Left lung (tissue), 10 donors: ENCODE results near the gene EEF1E1. TPM values are rescaled to one million over a fixed set of nuclear protein-coding genes. Genes with fewer than 3 reads are reported as not detected.

Experiments
- ATAC-seq: fragments of 200-7000 bp; cut with Tn5 transposase; one replicate; pipeline ENCODE4 v1.9.1; 2020; ENCODE audit warnings: moderate library complexity
- DNase-seq, 4 donors: peaks; one replicate each; pipeline ENCODE4 v3.0.0-alpha.2; 2013 to 2020
- H3K27ac ChIP-seq, 2 donors: fragments of 200-600 bp; sonication (generic) in 1 of 2; one replicate each; pipeline versions ENCODE4 v1.5.0 to v1.8.0; 2020 to 2021
- H3K27me3 ChIP-seq, 2 donors: fragments of 200-600 bp; sonication (generic) in 1 of 2; one replicate each; pipeline versions ENCODE4 v1.5.0 to v1.8.0; 2020 to 2021
- H3K36me3 ChIP-seq, 2 donors: fragments of 200-600 bp; sonication (generic) in 1 of 2; one replicate each; pipeline versions ENCODE4 v1.5.0 to v1.8.0; 2020 to 2021
- H3K4me1 ChIP-seq, 2 donors: fragments of 200-600 bp; one replicate each; pipeline ENCODE4 v1.8.0; 2021
- H3K4me3 ChIP-seq, 2 donors: fragments of 200-600 bp; sonication (generic) in 1 of 2; one replicate each; pipeline versions ENCODE4 v1.5.0 to v1.8.0; 2020 to 2021; ENCODE audit warnings: mild to moderate bottlenecking in 1 of 2
- H3K9me3 ChIP-seq, 2 donors: fragments of 200-600 bp; sonication (generic) in 1 of 2; one replicate each; pipeline versions ENCODE4 v1.5.0 to v1.8.0; 2020 to 2021
- CTCF ChIP-seq, 2 donors: fragments of 200-600 bp; sonication (generic) in 1 of 2; IDR thresholded peaks; one replicate each; pipeline versions ENCODE4 v1.5.0 to v1.8.0; 2021; ENCODE audit warnings: antibody characterized with exemption in 2 of 2
- intact Hi-C, 2 donors: fragments of 100-400 bp; cut with DNase I; formaldehyde crosslinking; loops; one replicate each; pipeline versions ENCODE4 v1.11.2 to v1.14.2; 2022
- polyA plus RNA-seq, 6 donors: library from polyadenylated mRNA; unstranded; fragments of 120-200 nt; gene quantifications; one replicate each; pipeline ENCODE4 v1.2.1, GENCODE V29; 2013; ENCODE audit not compliant: insufficient read length in 6 of 6
- total RNA-seq, 2 donors: library from RNA; stranded (reverse); fragmentation: NEBNext Ultra II Directional; extraction: Animal tissue kit (Norgen Biotek cat#: 25700); gene quantifications; one replicate each; pipeline ENCODE4 v1.2.1, GENCODE V29; 2021
- donor health status: DM: no; HTN: yes; CAD: no.
- donor health status: DM: no; HTN: no; CAD: no.

The EEF1E1 gene
- total and polyA plus RNA-seq, 8 donors: 20.3 to 31.7 (median 29.0) TPM

GRCh38 chr6:8108759-8109539 lies 6.6 kb upstream of the EEF1E1 start:
- DNase-seq (no peak), ATAC-seq (no peak)
- Histone ChIP-seq H3K9me3 (no peaks in the 10 kb centered on the region), H3K4me1 (no peaks in the 10 kb centered on the region), H3K4me3 (no peak overlapping the region), H3K27me3 (peaks cover 0 to 5% of the 10 kb centered on the region in 2 donors), H3K36me3 (no peaks in the 10 kb centered on the region), H3K27ac (no peak overlapping the region)
- TF ChIP-seq CTCF (IDR thresholded peaks at IDR 0.05): no peak
- intact Hi-C loops: no loop called here

- H3K9me3 ChIP-seq: no peaks in the 10 kb centered on the region
- no peak for TF ChIP-seq CTCF (IDR thresholded peaks at IDR 0.05)
- ATAC-seq: peak; percentile 40
- H3K36me3 ChIP-seq: no peaks in the 10 kb centered on the region
- intact Hi-C loops: no loop called here
- H3K4me1 ChIP-seq: peaks cover 0 to under 1% of the 10 kb centered on the region in 2 donors
- no peak for DNase-seq
- H3K4me3 ChIP-seq: no peak overlapping the region
- H3K27ac ChIP-seq: no peak overlapping the region
- H3K27me3 ChIP-seq: peaks cover 0 to 5% of the 10 kb centered on the region in 2 donors
Observed at GRCh38 chr6:8108031-8108660, 5.8 kb upstream of the EEF1E1 start.

- Histone ChIP-seq H3K9me3 (no peaks in the 10 kb centered on the region), H3K4me1 (peaks cover 11% of the 10 kb centered on the region in 2 donors), H3K27me3 (peaks cover 0 to 5% of the 10 kb centered on the region in 2 donors), H3K4me3 (no peak overlapping the region), H3K27ac (no peak overlapping the region), H3K36me3 (no peaks in the 10 kb centered on the region)
- no peak for DNase-seq
- no peak for TF ChIP-seq CTCF (IDR thresholded peaks at IDR 0.05)
- no peak for ATAC-seq
- intact Hi-C loops: no loop called here
Observed at GRCh38 chr6:8105791-8106190, 3.4 kb upstream of the EEF1E1 start.

GRCh38 chr6:8103726-8104125 lies 1.4 kb upstream of the EEF1E1 start:
- Histone ChIP-seq H3K27me3 (peaks cover 0 to 5% of the 10 kb centered on the region in 2 donors), H3K9me3 (no peaks in the 10 kb centered on the region), H3K36me3 (no peaks in the 10 kb centered on the region), H3K4me1 (peaks cover 11 to 19% of the 10 kb centered on the region in 2 donors), H3K27ac (no peak overlapping the region), H3K4me3 (no peak overlapping the region)
- TF ChIP-seq CTCF (IDR thresholded peaks at IDR 0.05): no peak
- DNase-seq (no peak), ATAC-seq (no peak)
- intact Hi-C loops: no loop called here

- intact Hi-C loops: no loop called here
- no peak overlapping the region for H3K27ac ChIP-seq
- peaks cover 11 to 19% of the 10 kb centered on the region in 2 donors for H3K4me1 ChIP-seq
- no peaks in the 10 kb centered on the region for H3K27me3 ChIP-seq
- H3K36me3 ChIP-seq: peaks cover 0 to 19% of the 10 kb centered on the region in 2 donors
- TF ChIP-seq CTCF (IDR thresholded peaks at IDR 0.05): no peak
- no peak for ATAC-seq
- no peak for DNase-seq
- no peaks in the 10 kb centered on the region for H3K9me3 ChIP-seq
- no peak overlapping the region for H3K4me3 ChIP-seq
Observed at GRCh38 chr6:8100159-8100854, 2.0 kb downstream of the EEF1E1 start.
